CD4-positive, alpha-beta T cell treated with Interferon gamma for 1 hour (primary cell): ENCODE results near the gene PTPN14.

Experiments used
- DNase-seq: peaks from one replicate; pipeline ENCODE4 v3.0.0-alpha.2; 2020

The PTPN14 gene

GRCh38 chr1:214449371-214449770 lies 102.0 kb downstream of the PTPN14 start:
- DNase-seq = no peak

- DNase-seq = no peak
These were observed 102.9 kb downstream of the PTPN14 start for GRCh38 chr1:214448536-214448935.

- no peak for DNase-seq
These were observed 103.9 kb downstream of the PTPN14 start for GRCh38 chr1:214447557-214447871.

- DNase-seq = no peak
These were observed 104.4 kb downstream of the PTPN14 start for GRCh38 chr1:214446772-214447556.

GRCh38 chr1:214445831-214446614 lies 105.4 kb downstream of the PTPN14 start:
- no peak for DNase-seq

- no peak for DNase-seq
These were observed 106.2 kb downstream of the PTPN14 start for GRCh38 chr1:214445199-214445598.

- no peak for DNase-seq
These were observed 107.0 kb downstream of the PTPN14 start for GRCh38 chr1:214444182-214444939.

- DNase-seq = no peak
These were observed 110.3 kb downstream of the PTPN14 start for GRCh38 chr1:214441119-214441518.

- DNase-seq = no peak
These were observed 111.0 kb downstream of the PTPN14 start for GRCh38 chr1:214440219-214440965.

GRCh38 chr1:214439352-214440119 lies 111.9 kb downstream of the PTPN14 start:
- no peak for DNase-seq

- DNase-seq = no peak
These were observed 112.9 kb downstream of the PTPN14 start for GRCh38 chr1:214438530-214438929.

- DNase-seq = no peak
These were observed 113.3 kb downstream of the PTPN14 start for GRCh38 chr1:214438075-214438474.

GRCh38 chr1:214435867-214436266 lies 115.5 kb downstream of the PTPN14 start:
- DNase-seq = no peak

- no peak for DNase-seq
These were observed 119.2 kb downstream of the PTPN14 start for GRCh38 chr1:214432245-214432644.

- no peak for DNase-seq
These were observed 121.2 kb downstream of the PTPN14 start for GRCh38 chr1:214429951-214430770.

GRCh38 chr1:214427871-214428277 lies 123.5 kb downstream of the PTPN14 start:
- peak; percentile 60 for DNase-seq

GRCh38 chr1:214426426-214426812 lies 125.0 kb downstream of the PTPN14 start:
- DNase-seq = no peak

GRCh38 chr1:214425716-214426425 lies 125.5 kb downstream of the PTPN14 start:
- DNase-seq = no peak

GRCh38 chr1:214425101-214425500 lies 126.3 kb downstream of the PTPN14 start:
- DNase-seq = no peak

- DNase-seq = no peak
These were observed 128.4 kb downstream of the PTPN14 start for GRCh38 chr1:214423045-214423444.
